ENCODE data around the gene ADAMTS1. TPM values are rescaled to one million over a fixed set of nuclear protein-coding genes. Genes with fewer than 3 reads are reported as not detected.

Gene ADAMTS1
- total RNA-seq, 2 donors from 2014 or later, result 24.2 to 24.3 TPM

DNA sequence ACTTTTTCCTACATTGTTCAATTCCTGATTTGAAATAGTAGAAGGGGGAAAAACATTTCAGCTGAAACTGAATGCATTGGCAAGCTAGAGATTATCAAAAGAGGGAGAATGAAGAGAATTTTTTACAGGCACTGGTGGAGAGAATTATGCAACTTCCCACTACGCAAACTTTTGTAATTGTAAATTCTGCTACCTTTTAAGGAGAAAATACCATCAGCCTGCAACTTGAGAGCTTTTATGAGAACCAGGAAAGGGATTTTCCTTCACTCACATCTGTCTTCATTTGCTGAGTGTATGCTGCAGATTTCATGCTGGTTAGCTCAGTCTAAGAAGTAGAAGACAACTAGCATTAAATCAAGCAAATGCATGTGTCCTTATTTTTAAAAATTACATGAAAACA lies 43.7 kb downstream of the ADAMTS1 start:
- Mint-ChIP-seq H3K27me3 (ENCODE audit: insufficient read depth) (peaks cover 2% of the 10 kb centered on the region), H3K9me3 (no peaks in the 10 kb centered on the region), H3K4me1 (peaks cover 7% of the 10 kb centered on the region), H3K36me3 (ENCODE audit: low read depth) (no peaks in the 10 kb centered on the region), H3K27ac (no peak overlapping the region), H3K4me3 (no peak overlapping the region)
- Histone ChIP-seq H3K27ac (ENCODE audit: low read depth, low read length) (no peak overlapping the region), H3K27me3 (ENCODE audit: control insufficient read depth, insufficient read depth, low read length, poor library complexity, severe bottlenecking) (no peaks in the 10 kb centered on the region), H3K4me3 (ENCODE audit: low read length) (no peak overlapping the region), H3K36me3 (ENCODE audit: control insufficient read depth, insufficient read depth, low read length) (no peaks in the 10 kb centered on the region), H3K4me1 (ENCODE audit: control insufficient read depth, insufficient read depth, low read length) (no peaks in the 10 kb centered on the region), H3K9ac (ENCODE audit: extremely low read depth, low read length, poor library complexity, severe bottlenecking) (no peak overlapping the region), H3K9me3 (ENCODE audit: control insufficient read depth, low read length) (no peaks in the 10 kb centered on the region)
- WGBS, 2 experiments (ENCODE audit: insufficient coverage in 1 of 2, insufficient read length in 1 of 2), result 100% methylated on average over 1 of the region's 1 CpG; no CpG with 5 or more reads in 1 of the 2 experiments
- DNase-seq, result no peak
- TF ChIP-seq, protein P1, sequence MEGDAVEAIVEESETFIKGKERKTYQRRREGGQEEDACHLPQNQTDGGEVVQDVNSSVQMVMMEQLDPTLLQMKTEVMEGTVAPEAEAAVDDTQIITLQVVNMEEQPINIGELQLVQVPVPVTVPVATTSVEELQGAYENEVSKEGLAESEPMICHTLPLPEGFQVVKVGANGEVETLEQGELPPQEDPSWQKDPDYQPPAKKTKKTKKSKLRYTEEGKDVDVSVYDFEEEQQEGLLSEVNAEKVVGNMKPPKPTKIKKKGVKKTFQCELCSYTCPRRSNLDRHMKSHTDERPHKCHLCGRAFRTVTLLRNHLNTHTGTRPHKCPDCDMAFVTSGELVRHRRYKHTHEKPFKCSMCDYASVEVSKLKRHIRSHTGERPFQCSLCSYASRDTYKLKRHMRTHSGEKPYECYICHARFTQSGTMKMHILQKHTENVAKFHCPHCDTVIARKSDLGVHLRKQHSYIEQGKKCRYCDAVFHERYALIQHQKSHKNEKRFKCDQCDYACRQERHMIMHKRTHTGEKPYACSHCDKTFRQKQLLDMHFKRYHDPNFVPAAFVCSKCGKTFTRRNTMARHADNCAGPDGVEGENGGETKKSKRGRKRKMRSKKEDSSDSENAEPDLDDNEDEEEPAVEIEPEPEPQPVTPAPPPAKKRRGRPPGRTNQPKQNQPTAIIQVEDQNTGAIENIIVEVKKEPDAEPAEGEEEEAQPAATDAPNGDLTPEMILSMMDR (conservative IDR thresholded peaks at IDR 0.05), result no peak

DNA sequence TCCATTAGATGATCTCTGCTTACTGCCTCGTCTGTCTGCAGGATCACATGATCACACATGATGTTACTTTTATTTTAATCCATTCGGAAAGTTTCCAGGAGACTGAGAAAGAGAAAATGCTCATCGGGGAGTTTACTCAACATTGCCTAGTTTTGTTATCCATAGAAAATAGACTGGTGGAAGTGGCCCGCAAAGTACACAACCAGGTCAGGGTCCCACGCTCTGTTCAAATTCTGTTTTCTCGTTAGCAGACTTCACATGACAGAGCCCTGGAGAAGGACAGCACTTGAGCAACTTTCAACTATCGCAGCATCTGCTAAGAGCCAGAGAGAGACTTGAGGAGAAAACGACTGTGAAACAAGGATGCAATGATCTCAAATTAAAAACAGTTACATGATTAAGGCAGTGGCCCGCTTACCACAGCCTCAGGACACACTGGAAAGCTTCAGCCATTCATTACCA lies 44.2 kb downstream of the ADAMTS1 start:
- H3K36me3 Mint-ChIP-seq (ENCODE audit: low read depth), result no peaks in the 10 kb centered on the region
- peaks cover 7% of the 10 kb centered on the region for H3K4me1 Mint-ChIP-seq
- no peak overlapping the region for H3K27ac Mint-ChIP-seq
- Histone ChIP-seq H3K36me3 (ENCODE audit: control insufficient read depth, insufficient read depth, low read length) (no peaks in the 10 kb centered on the region), H3K27me3 (ENCODE audit: control insufficient read depth, insufficient read depth, low read length, poor library complexity, severe bottlenecking) (no peaks in the 10 kb centered on the region), H3K27ac (ENCODE audit: low read depth, low read length) (no peak overlapping the region), H3K9ac (ENCODE audit: extremely low read depth, low read length, poor library complexity, severe bottlenecking) (no peak overlapping the region), H3K4me1 (ENCODE audit: control insufficient read depth, insufficient read depth, low read length) (no peaks in the 10 kb centered on the region), H3K9me3 (ENCODE audit: control insufficient read depth, low read length) (no peaks in the 10 kb centered on the region), H3K4me3 (ENCODE audit: low read length) (no peak overlapping the region)
- TF ChIP-seq, protein P1 (conservative IDR thresholded peaks at IDR 0.05), result no peak
- no peaks in the 10 kb centered on the region for H3K9me3 Mint-ChIP-seq
- peaks cover 2% of the 10 kb centered on the region for H3K27me3 Mint-ChIP-seq (ENCODE audit: insufficient read depth)
- no peak overlapping the region for H3K4me3 Mint-ChIP-seq
- WGBS, 2 experiments (ENCODE audit: insufficient coverage in 1 of 2, insufficient read length in 1 of 2), result 90 to 93% methylated on average over 7 to 9 of the region's 9 CpGs
- DNase-seq, result no peak

DNA sequence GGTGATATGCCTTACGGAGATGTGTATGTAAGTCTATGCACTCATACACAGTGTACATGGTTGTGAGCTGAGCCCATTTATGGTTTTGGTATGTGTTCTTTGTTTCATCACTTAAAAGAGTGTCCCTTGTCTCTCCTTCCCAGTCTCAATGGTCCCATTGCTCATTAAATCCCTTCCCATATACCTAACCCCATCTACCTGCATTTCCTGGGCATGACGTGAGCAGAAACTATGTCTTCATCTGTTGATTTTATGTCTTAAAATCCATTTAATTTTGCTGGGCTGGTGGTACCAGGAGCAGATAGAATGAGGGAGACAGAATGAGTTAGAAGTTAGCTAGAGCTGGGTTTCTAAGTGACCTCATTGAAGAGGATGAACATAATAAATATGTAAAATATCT lies 44.8 kb downstream of the ADAMTS1 start:
- Mint-ChIP-seq H3K36me3 (ENCODE audit: low read depth) (no peaks in the 10 kb centered on the region), H3K27ac (no peak overlapping the region), H3K9me3 (no peaks in the 10 kb centered on the region), H3K4me1 (peaks cover 7% of the 10 kb centered on the region), H3K4me3 (no peak overlapping the region), H3K27me3 (ENCODE audit: insufficient read depth) (peaks cover 2% of the 10 kb centered on the region)
- Histone ChIP-seq H3K4me3 (ENCODE audit: low read length) (no peak overlapping the region), H3K27ac (ENCODE audit: low read depth, low read length) (no peak overlapping the region), H3K36me3 (ENCODE audit: control insufficient read depth, insufficient read depth, low read length) (no peaks in the 10 kb centered on the region), H3K4me1 (ENCODE audit: control insufficient read depth, insufficient read depth, low read length) (no peaks in the 10 kb centered on the region), H3K27me3 (ENCODE audit: control insufficient read depth, insufficient read depth, low read length, poor library complexity, severe bottlenecking) (no peaks in the 10 kb centered on the region), H3K9me3 (ENCODE audit: control insufficient read depth, low read length) (no peaks in the 10 kb centered on the region), H3K9ac (ENCODE audit: extremely low read depth, low read length, poor library complexity, severe bottlenecking) (no peak overlapping the region)
- TF ChIP-seq, protein P1 (conservative IDR thresholded peaks at IDR 0.05), result no peak
- WGBS, 2 experiments (ENCODE audit: insufficient coverage in 1 of 2, insufficient read length in 1 of 2), result 97 to 100% methylated on average over 2 of the region's 2 CpGs
- DNase-seq, result no peak

Data from endodermal cell (in vitro differentiated cells).